Prostate gland (tissue), 2 donors: ENCODE data around the gene IL19.

Source experiments
- CTCF ChIP-seq, 4 experiments: fragments of 200-600 bp in 2 of 4; fragments of 450-650 bp in 2 of 4; sonication (generic) in 2 of 4; IDR thresholded peaks; 1 replicate in 3 of 4; 2 replicates in 1 of 4; pipeline ENCODE4 v1.5.1; 2016 to 2019; ENCODE audit warnings: antibody characterized with exemption in 4 of 4, mild to moderate bottlenecking in 2 of 4, moderate library complexity in 2 of 4
- POLR2A ChIP-seq: fragments of 450-650 bp; IDR thresholded peaks from one replicate; pipeline ENCODE4 v1.6.1; 2016; ENCODE audit warnings: antibody characterized with exemption, mild to moderate bottlenecking

GRCh38 chr1:206872139-206872538, 101.6 kb downstream of the IL19 start:
- no peak for TF ChIP-seq CTCF (IDR thresholded peaks at IDR 0.05)
- no peak for TF ChIP-seq POLR2A
